HG02763 (cell line): ENCODE results near the gene AKT1.

Source experiments
- ATAC-seq: cut with Tn5 transposase; IDR thresholded peaks from one replicate; pipeline ENCODE4 v1.9.1; 2021; ENCODE audit warnings: mild to moderate bottlenecking, moderate library complexity; ENCODE audit not compliant: unreplicated experiment

AKT1 gene

GRCh38 chr14:104725772-104726548 lies 69.6 kb downstream of the AKT1 start:
- no peak for ATAC-seq

DNA sequence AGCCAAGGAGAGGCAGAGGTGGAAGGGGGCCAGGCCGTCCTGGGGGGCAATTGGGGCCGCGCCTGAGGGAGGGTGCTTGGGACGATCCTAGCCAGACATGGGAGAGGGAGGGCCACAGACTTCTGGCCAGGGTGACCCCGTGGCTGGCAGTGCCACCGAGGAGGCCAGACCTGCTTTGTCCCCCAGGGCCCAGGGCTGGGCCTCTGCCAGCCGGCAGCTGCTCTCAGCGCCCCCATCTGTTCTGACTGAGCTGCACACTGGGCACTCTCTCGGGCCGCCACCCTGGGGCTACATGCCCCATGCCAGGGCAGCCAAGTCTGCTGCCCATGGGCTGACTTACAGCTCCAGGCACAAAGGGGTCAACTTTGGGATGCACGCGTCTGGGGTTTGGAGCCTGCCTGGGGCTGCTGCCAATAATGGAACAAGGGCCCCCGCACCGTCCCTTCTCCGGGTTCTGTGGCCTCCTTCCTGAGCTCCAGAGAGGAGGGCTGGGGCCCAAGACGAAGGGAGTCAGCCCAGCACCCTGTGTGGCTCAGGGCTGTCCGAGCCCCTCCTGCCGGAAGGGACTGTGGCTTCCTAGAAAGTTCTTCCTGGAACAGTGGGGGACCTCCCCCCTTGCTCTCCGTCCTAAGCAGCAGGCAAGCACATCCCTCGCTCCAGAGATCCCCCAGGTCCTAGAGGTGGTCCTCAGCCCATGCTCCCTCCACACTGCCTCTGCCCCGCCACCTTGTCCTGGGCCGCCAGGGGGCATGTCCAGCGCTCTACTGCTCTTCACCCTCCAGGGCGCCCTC lies 70.4 kb downstream of the AKT1 start:
- no peak for ATAC-seq

GRCh38 chr14:104724407-104724980 lies 71.1 kb downstream of the AKT1 start:
- no peak for ATAC-seq

GRCh38 chr14:104723651-104724406 lies 71.7 kb downstream of the AKT1 start, which contains the start of gene ADSS1:
Gene ADSS1 (plus strand): TSS chr14:104724229. CDS start chr14:104724271, 42 bp downstream.
- no peak for ATAC-seq

DNA sequence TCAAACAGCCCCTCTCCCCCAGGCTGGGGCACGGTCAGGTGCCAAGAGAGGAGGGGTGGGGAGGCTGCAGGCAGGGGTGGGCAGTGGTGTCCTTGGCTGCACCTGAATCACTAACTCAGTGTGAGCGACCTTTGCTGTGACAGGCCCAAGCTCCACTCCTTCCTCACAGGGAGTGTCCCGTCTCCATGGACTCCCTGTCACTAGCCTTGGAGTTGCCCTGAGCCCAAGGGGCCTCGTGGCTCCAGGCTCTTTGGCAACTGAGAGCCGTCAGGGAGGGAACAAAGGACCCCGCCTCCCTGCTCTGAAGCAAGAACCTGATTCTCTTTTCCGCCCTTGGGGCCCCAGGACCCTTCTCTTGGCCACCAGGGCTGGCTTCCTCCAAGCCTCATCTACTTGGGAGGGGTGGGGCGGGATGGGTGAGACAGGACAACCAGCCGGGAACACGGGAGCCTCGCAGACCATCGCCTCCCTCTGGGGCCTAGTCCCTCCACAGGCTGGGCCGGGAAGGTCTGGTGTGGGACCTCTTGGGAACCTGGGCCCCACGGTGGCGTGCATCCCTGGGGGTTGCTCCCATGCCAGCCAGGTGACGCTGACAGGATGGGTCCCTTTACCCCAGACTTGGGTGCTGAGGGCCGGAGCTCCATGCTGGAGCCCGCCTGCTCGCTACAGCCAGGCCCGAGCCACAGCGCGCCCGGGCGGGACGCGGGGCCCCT lies 72.5 kb downstream of the AKT1 start:
- no peak for ATAC-seq

- ATAC-seq = no peak
Measured at GRCh38 chr14:104721505-104722431, 73.8 kb downstream of the AKT1 start.
